ENCODE data around the gene CPD. TPM values are rescaled to one million over a fixed set of nuclear protein-coding genes. Genes with fewer than 3 reads are reported as not detected.
"Not testable (repeated sequence)": the region's sequence is repeated elsewhere in the genome, so short reads cannot be mapped to it uniquely, and the experiment has no call there.

CPD gene
- total RNA-seq, 2 donors from 2014 or later = 46.5 to 46.8 TPM

DNA sequence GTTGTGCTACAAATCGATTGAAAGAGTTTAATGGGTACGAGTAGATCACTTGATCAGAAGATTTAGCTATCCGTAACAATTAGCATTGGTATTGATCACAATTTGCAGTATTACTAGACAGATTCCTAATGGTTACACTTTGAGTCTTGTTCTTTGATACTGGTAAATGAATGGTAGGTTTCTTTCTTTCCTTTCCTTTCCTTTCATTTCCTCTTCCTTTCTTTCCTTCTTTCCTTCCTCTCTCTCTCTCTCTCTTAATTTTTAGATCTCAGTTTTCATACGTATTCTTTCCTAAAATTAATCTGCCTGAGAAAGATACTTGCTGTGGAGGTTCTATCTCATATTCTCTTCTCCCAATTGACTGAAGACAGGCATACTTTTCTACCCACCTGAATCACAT is 17.9 kb downstream of the CPD start:
- Mint-ChIP-seq H3K4me1 (ENCODE audit: low read depth) (peaks cover 13% of the 10 kb centered on the region), H3K27ac (no peak overlapping the region), H3K4me3 (no peak overlapping the region), H3K9me3 (no peaks in the 10 kb centered on the region), H3K36me3 (ENCODE audit: insufficient read depth in 2 of 2) (peaks cover 4 to 5% of the 10 kb centered on the region in 2 donors), H3K27me3 (ENCODE audit: low read depth) (no peaks in the 10 kb centered on the region)
- ATAC-seq (replicated peaks in 1 of 2) (no peak), DNase-seq (no peak)

DNA sequence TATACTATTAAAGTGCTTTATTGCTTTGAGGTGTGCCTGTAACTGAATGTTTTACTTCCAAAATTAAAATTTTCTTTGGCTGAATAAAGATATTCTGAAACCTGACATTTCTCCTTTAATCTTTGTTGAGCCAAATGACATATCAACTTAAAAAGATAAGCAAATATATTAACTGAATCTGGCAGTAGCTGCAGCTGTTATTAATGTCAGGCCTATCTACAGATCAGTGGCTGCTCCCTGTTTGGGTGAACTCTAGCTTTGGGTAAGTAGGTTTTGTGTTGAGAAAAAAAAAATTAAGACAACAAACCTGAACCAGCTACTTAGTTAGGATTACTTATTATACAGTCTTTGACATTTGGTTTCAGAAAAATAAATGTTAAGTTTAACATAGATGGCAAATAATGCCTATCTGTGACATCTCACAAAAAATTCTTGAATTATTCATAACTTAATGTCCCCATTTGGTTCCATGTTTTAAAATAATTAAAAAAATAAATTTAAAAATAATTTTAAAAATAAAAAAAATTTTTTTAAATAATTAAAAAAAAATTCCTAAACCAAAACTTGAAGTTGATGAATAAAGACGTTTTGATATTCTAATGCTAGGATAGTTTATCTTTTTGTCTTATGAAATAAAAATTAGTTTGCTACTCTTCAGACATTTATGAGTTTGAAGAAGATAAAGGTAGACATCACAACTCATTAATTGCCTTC is 19.8 kb downstream of the CPD start:
- no peak for DNase-seq

DNA sequence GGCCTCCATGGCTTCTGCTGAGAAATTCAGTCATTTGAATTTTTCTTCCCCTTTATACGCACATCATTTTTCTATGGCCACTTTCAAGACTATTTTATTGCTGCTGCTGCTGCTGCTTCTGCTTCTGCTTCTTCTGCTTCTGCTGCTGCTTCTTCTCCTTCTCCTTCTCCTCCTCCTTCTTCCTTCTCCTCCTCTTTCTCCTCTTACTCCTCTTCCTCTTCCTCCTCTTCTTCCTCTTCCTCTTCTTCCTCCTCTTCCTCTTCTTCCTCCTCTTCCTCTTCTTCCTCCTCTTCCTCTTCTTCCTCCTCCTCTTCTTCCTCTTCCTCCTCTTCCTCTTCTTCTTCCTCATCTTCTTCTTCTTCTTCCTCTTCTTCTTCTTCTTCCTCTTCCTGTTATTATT is 22.4 kb downstream of the CPD start:
- peaks cover 22% of the 10 kb centered on the region for H3K4me1 Mint-ChIP-seq (ENCODE audit: low read depth)
- peaks cover 6 to 18% of the 10 kb centered on the region in 2 donors for H3K36me3 Mint-ChIP-seq (ENCODE audit: insufficient read depth in 2 of 2)
- no peaks in the 10 kb centered on the region for H3K27me3 Mint-ChIP-seq (ENCODE audit: low read depth)
- no peaks in the 10 kb centered on the region for H3K9me3 Mint-ChIP-seq
- no peak overlapping the region for H3K4me3 Mint-ChIP-seq
- no peak for DNase-seq
- no peak overlapping the region for H3K27ac Mint-ChIP-seq
- ATAC-seq (replicated peaks in 1 of 2) = no peak

More for the DNA sequence above, 19.8 kb downstream of the CPD start:
- no peak overlapping the region for H3K4me3 Mint-ChIP-seq
- peaks cover 15% of the 10 kb centered on the region for H3K4me1 Mint-ChIP-seq (ENCODE audit: low read depth)
- peaks cover 6 to 15% of the 10 kb centered on the region in 2 donors for H3K36me3 Mint-ChIP-seq (ENCODE audit: insufficient read depth in 2 of 2)
- no peaks in the 10 kb centered on the region for H3K27me3 Mint-ChIP-seq (ENCODE audit: low read depth)
- no peak for ATAC-seq (replicated peaks in 1 of 2)
- H3K9me3 Mint-ChIP-seq = no peaks in the 10 kb centered on the region
- H3K27ac Mint-ChIP-seq = no peak overlapping the region

DNA sequence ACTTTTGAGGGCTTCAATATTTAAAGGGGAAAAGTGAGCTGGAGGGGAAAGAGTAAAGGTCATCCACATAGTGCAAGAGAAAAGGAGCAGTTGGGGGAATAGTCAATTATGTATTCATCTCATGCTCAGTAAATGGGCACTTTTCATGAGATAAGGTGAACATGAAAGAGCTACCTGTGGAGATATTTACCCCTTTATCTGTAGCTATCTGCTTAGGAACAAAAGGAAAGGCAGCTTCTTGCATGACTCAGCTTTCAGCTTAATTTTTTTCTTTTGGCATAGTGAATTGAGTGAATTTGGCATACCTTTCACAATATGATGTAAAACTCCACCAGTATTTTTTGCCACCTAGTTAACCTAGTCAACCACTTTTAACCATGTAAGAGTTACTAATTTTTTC is 26.4 kb downstream of the CPD start:
- peaks cover 1 to 3% of the 10 kb centered on the region in 2 donors for H3K9me3 Mint-ChIP-seq
- H3K36me3 Mint-ChIP-seq (ENCODE audit: insufficient read depth in 2 of 2) = peaks cover 11 to 28% of the 10 kb centered on the region in 2 donors
- ATAC-seq (replicated peaks in 1 of 2) = no peak
- H3K27ac Mint-ChIP-seq = no peak overlapping the region
- DNase-seq = no peak
- H3K27me3 Mint-ChIP-seq (ENCODE audit: low read depth) = no peaks in the 10 kb centered on the region
- H3K4me1 Mint-ChIP-seq (ENCODE audit: low read depth) = peaks cover 32% of the 10 kb centered on the region
- H3K4me3 Mint-ChIP-seq = peak overlapping the region in 1 of 2 donors; percentile 30

DNA sequence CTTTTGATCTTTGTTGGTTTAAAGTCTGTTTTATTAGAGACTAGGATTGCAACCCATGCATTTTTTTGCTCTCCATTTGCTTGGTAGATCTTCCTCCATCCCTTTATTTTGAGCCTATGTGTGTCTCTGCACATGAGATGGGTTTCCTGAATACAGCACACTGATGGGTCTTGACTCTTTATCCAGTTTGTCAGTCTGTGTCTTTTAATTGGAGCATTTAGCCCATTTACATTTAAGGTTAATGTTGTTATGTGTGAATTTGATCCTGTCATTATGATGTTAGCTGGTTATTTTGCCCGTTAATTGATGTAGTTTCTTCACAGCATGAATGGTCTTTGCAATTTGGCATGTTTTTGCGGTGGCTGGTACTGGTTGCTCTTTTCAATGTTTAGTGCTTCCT is 31.9 kb downstream of the CPD start:
- not testable (repeated sequence) for H3K27ac Mint-ChIP-seq; DNase-seq; ATAC-seq (replicated peaks in 1 of 2); H3K4me3 Mint-ChIP-seq; H3K27me3 Mint-ChIP-seq (ENCODE audit: low read depth)
- Mint-ChIP-seq H3K4me1 (ENCODE audit: low read depth) (peaks cover 40% of the 10 kb centered on the region), H3K9me3 (peaks cover 3 to 10% of the 10 kb centered on the region in 2 donors), H3K36me3 (ENCODE audit: insufficient read depth in 2 of 2) (peaks cover 12 to 23% of the 10 kb centered on the region in 2 donors)

DNA sequence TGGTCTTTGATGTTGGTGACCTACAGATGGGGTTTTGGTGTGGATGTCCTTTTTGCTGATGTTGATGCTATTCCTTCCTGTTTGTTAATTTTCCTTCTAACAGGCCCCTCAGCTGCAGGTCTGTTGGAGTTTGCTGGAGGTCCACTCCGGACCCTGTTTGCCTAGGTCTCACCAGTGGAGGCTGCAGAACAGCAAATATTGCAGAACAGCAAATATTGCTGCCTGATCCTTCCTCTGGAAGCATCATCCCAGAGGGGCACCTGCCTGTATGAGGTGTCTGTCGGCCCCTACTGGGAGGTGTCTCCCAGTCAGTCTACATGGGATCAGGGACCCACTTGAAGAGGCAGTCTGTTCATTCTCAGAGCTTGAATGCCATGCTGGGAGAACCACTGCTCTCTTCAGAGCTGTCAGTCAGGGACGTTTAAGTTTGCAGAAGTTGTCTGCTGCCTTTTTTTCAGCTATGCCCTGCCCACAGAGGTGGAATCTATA is 33.3 kb downstream of the CPD start:
- H3K4me1 Mint-ChIP-seq (ENCODE audit: low read depth) = peaks cover 42% of the 10 kb centered on the region
- not testable (repeated sequence) for H3K27ac Mint-ChIP-seq, H3K4me3 Mint-ChIP-seq

DNA sequence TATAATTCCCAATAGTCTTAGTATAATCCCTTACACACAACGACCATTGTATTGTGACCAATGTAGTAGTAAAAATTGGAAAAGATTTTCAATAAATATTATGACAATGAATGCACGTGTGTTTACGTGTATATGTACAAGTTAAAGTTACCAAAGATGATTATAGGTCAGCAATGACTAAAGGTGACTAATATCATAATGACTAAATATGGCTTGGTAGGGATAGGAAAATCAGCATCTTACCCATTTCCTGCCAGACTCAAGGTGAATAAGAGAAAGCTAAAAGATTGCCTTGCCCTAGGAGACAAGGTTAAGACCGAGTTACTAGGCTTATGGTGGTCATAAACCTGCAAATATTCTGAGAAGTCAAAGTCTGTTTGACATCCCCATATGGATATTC is 34.4 kb downstream of the CPD start:
- Mint-ChIP-seq H3K9me3 (peaks cover 2 to 10% of the 10 kb centered on the region in 2 donors), H3K27me3 (ENCODE audit: low read depth) (no peaks in the 10 kb centered on the region), H3K4me3 (peak overlapping the region; percentile 33 to 42), H3K27ac (peak overlapping the region; percentile 93), H3K36me3 (ENCODE audit: insufficient read depth in 2 of 2) (peaks cover 11 to 18% of the 10 kb centered on the region in 2 donors), H3K4me1 (ENCODE audit: low read depth) (peaks cover 42% of the 10 kb centered on the region)
- no peak for DNase-seq
- ATAC-seq (replicated peaks in 1 of 2) = peak; percentile 99

More for the DNA sequence above, 33.3 kb downstream of the CPD start:
- peaks cover 12 to 23% of the 10 kb centered on the region in 2 donors for H3K36me3 Mint-ChIP-seq (ENCODE audit: insufficient read depth in 2 of 2)
- not testable (repeated sequence) for DNase-seq; ATAC-seq (replicated peaks in 1 of 2); H3K27me3 Mint-ChIP-seq (ENCODE audit: low read depth)
- H3K9me3 Mint-ChIP-seq = peaks cover 3 to 10% of the 10 kb centered on the region in 2 donors

DNA sequence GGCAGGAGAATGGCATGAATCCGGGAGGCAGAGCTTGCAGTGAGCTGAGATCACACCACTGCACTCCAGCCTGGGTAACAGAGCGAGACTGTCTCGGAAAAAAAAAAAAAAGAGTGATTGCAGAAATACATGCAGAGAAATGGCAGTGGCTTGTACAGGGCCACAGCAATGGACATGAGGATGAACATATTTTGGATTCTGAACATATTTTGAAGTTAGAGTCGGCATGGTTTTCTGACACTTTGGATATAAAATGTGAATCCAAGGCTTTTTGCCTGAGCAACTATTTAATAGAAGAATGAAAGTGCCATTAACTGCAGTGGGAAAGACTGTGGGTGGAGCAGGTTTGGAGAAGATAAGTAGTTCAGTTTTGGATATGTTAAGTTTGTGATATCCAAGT is 35.8 kb downstream of the CPD start:
- Mint-ChIP-seq H3K27ac (no peak overlapping the region), H3K9me3 (peaks cover 2 to 10% of the 10 kb centered on the region in 2 donors), H3K4me1 (ENCODE audit: low read depth) (peaks cover 38% of the 10 kb centered on the region), H3K4me3 (no peak overlapping the region), H3K27me3 (ENCODE audit: low read depth) (no peaks in the 10 kb centered on the region), H3K36me3 (ENCODE audit: insufficient read depth in 2 of 2) (peaks cover 11 to 18% of the 10 kb centered on the region in 2 donors)
- ATAC-seq (replicated peaks in 1 of 2) (no peak), DNase-seq (no peak)

DNA sequence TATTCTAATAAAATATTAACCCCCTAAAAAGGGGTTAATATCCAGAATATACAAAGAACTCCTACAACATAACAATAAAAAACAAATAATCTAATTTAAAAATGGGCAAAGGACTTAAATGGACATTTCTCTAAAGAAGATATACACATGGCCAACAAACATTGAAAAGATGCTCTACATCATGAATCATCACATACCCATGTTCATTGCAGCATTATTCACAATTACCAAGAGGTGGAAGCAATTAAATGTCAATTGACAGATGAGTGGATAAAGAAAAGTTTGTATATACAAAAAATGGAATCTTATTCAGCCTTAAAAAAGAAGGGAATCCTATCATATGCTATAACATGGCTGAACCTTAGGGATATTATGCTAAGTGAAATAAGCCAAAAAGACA is 36.8 kb downstream of the CPD start:
- H3K9me3 Mint-ChIP-seq = peaks cover 2 to 7% of the 10 kb centered on the region in 2 donors
- ATAC-seq (replicated peaks in 1 of 2) (no peak), DNase-seq (no peak)
- no peak overlapping the region for H3K27ac Mint-ChIP-seq
- no peaks in the 10 kb centered on the region for H3K27me3 Mint-ChIP-seq (ENCODE audit: low read depth)
- H3K36me3 Mint-ChIP-seq (ENCODE audit: insufficient read depth in 2 of 2) = peaks cover 6 to 10% of the 10 kb centered on the region in 2 donors
- peaks cover 31% of the 10 kb centered on the region for H3K4me1 Mint-ChIP-seq (ENCODE audit: low read depth)
- no peak overlapping the region for H3K4me3 Mint-ChIP-seq

DNA sequence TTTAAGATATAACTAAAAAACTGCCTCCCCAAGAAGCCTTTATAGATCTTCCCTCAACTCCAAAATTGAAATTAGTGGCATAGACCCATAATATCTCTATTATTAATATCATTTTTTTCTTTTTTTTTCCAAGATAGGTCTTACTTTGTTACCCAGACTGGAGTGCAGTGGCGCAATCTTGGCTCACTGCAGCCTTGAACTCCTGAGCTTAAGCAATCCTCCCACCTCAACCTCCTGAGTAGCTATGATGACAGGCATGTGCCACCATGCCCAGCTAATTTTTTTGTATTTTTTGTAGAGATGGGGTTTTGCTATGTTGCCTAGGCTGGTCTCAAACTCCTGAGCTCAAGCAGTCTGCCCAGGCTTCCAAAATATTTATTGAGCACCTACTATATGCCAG is 39.3 kb downstream of the CPD start:
- not testable (repeated sequence) for H3K9me3 Mint-ChIP-seq; ATAC-seq (replicated peaks in 1 of 2); H3K27ac Mint-ChIP-seq; H3K36me3 Mint-ChIP-seq (ENCODE audit: insufficient read depth in 2 of 2); DNase-seq; H3K4me3 Mint-ChIP-seq; H3K27me3 Mint-ChIP-seq (ENCODE audit: low read depth)
- peaks cover 25% of the 10 kb centered on the region for H3K4me1 Mint-ChIP-seq (ENCODE audit: low read depth)

DNA sequence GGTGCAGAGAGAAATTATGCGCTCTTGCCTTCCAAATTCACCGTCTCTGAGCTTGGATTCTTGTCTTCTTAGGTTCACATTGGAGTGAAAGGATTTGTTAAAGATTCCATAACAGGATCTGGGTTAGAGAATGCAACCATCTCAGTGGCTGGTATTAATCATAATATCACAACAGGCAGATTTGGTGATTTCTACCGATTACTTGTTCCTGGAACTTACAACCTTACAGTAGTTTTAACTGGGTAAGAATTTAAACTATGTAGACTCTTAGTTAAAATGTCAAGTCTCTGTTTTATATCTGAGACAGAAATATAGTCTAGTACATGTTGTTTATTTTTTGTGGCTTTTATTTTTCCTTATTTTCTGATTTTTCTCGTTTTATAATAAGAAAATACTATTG is 42.9 kb downstream of the CPD start:
- H3K27ac Mint-ChIP-seq = no peak overlapping the region
- no peak for DNase-seq
- peaks cover 9% of the 10 kb centered on the region for H3K4me1 Mint-ChIP-seq (ENCODE audit: low read depth)
- H3K36me3 Mint-ChIP-seq (ENCODE audit: insufficient read depth in 2 of 2) = peaks cover 3 to 11% of the 10 kb centered on the region in 2 donors
- no peak overlapping the region for H3K4me3 Mint-ChIP-seq
- no peaks in the 10 kb centered on the region for H3K9me3 Mint-ChIP-seq
- no peaks in the 10 kb centered on the region for H3K27me3 Mint-ChIP-seq (ENCODE audit: low read depth)
- no peak for ATAC-seq (replicated peaks in 1 of 2)

DNA sequence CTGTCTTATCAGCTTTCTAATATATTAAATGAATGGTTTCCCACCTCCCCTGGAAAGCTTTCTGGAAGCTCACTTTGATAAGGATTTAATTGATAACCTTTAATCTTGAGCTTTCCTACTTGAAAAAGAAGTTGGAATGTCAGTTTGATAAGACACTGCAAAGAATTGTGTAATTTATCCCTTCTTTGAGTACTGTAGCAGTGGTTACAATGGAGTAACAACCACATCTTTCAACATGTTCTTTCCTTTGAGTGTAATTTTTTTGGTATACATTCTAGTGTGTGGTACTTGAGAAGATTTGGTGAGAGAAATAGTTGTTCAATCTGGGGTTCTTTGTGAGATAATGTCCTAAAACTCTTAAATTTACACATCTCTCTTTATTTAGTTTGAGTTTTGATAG is 43.4 kb downstream of the CPD start:
- Mint-ChIP-seq H3K27ac (no peak overlapping the region), H3K4me3 (no peak overlapping the region), H3K36me3 (ENCODE audit: insufficient read depth in 2 of 2) (peaks cover 3 to 11% of the 10 kb centered on the region in 2 donors), H3K9me3 (no peaks in the 10 kb centered on the region), H3K4me1 (ENCODE audit: low read depth) (peaks cover 9% of the 10 kb centered on the region), H3K27me3 (ENCODE audit: low read depth) (no peaks in the 10 kb centered on the region)
- ATAC-seq (replicated peaks in 1 of 2) = no peak
- no peak for DNase-seq

DNA sequence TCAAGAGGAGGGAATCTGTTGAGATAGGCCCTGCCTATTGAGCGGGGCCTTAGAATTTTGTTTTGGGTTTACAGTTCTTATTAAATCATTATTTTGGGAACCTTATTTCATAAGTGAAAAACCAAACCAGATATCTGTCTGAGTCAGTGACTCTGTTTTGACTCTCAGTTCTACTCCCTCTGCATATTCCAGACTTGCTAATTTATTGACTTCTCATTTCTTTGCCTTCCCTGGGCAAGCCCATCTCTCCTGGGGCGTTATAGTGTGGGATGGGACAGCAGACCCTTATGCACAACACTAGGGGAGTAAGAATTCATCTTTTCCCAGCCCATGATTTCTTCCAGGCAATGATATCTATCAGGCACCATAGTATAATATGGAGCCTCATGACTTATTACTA is 45.7 kb downstream of the CPD start:
- no peak overlapping the region for H3K27ac Mint-ChIP-seq
- no peak for ATAC-seq (replicated peaks in 1 of 2)
- peaks cover 3 to 20% of the 10 kb centered on the region in 2 donors for H3K36me3 Mint-ChIP-seq (ENCODE audit: insufficient read depth in 2 of 2)
- no peaks in the 10 kb centered on the region for H3K9me3 Mint-ChIP-seq
- DNase-seq = no peak
- no peaks in the 10 kb centered on the region for H3K27me3 Mint-ChIP-seq (ENCODE audit: low read depth)
- H3K4me1 Mint-ChIP-seq (ENCODE audit: low read depth) = peaks cover 9% of the 10 kb centered on the region
- H3K4me3 Mint-ChIP-seq = no peak overlapping the region

DNA sequence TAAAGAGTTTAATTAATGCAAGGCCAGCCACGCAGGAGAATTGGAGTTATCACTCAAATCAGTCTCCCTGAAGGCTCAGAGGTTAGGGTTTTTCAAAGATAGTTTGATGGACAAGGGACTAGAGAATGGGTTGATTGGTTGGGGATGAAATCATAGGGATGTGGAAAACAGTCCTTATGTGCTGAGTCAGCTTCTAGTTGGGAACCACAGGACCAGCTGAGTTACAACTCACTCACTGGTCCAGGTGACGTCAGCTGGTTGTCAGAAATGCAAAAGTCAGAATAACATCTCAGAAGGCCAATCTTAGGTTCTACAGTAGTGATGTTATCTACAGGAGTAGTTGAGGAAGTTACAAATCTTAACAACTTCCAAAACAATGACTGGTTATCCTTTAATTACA is 47.6 kb downstream of the CPD start:
- Mint-ChIP-seq H3K4me1 (ENCODE audit: low read depth) (peaks cover 9% of the 10 kb centered on the region), H3K4me3 (no peak overlapping the region), H3K27ac (no peak overlapping the region), H3K9me3 (no peaks in the 10 kb centered on the region), H3K36me3 (ENCODE audit: insufficient read depth in 2 of 2) (peaks cover 3 to 20% of the 10 kb centered on the region in 2 donors), H3K27me3 (ENCODE audit: low read depth) (no peaks in the 10 kb centered on the region)
- DNase-seq = no peak
- ATAC-seq (replicated peaks in 1 of 2) = no peak
